Coronary artery (tissue), 2 donors: Measurements from ENCODE around the gene BSG.

Source experiments
- DNase-seq: peaks from one replicate; pipeline ENCODE4 v3.0.0-alpha.2; 2017; ENCODE audit warnings: low spot score
- H3K27ac ChIP-seq, 2 donors: fragments of 200-600 bp; sonication (generic); one replicate each; pipeline ENCODE4 v1.5.1; 2016 to 2019
- H3K4me3 ChIP-seq: fragments of 200-600 bp; sonication (generic); 2 replicates; pipeline ENCODE4 v1.5.1; 2016; ENCODE audit warnings: mild to moderate bottlenecking, moderate library complexity
- CTCF ChIP-seq: fragments of 200-600 bp; sonication (generic); IDR thresholded peaks from one replicate; pipeline ENCODE4 v1.5.1; 2019; ENCODE audit warnings: antibody characterized with exemption

BSG gene

GRCh38 chr19:541699-542098 lies 30.7 kb upstream of the BSG start:
- Histone ChIP-seq H3K4me3 (no peak overlapping the region), H3K27ac (no peak overlapping the region)
- no peak for TF ChIP-seq CTCF
- no peak for DNase-seq

GRCh38 chr19:542173-542866 lies 30.1 kb upstream of the BSG start:
- no peak overlapping the region for H3K4me3 ChIP-seq
- no peak for TF ChIP-seq CTCF
- DNase-seq, result no peak
- no peak overlapping the region for H3K27ac ChIP-seq

- Histone ChIP-seq H3K27ac (no peak within 1 kb of the TSS), H3K4me3 (no peak within 1 kb of the TSS)
- DNase-seq, result no peak
- TF ChIP-seq CTCF, result no peak
These were observed 28.3 kb upstream of the BSG start, which contains the start of gene GZMM for GRCh38 chr19:543910-544608. GZMM (plus strand) TSS chr19:544053; CDS start chr19:544072, 19 bp downstream.

- Histone ChIP-seq H3K27ac (no peak overlapping the region), H3K4me3 (no peak overlapping the region)
- DNase-seq, result no peak
- TF ChIP-seq CTCF, result no peak
These were observed 25.3 kb upstream of the BSG start for GRCh38 chr19:547117-547516.

GRCh38 chr19:547836-548720 lies 24.3 kb upstream of the BSG start:
- TF ChIP-seq CTCF, result no peak
- no peak for DNase-seq
- Histone ChIP-seq H3K4me3 (no peak overlapping the region), H3K27ac (no peak overlapping the region)

- TF ChIP-seq CTCF, result no peak
- H3K27ac ChIP-seq, result no peak overlapping the region
- no peak overlapping the region for H3K4me3 ChIP-seq
- DNase-seq, result no peak
These were observed 23.2 kb upstream of the BSG start for GRCh38 chr19:548886-549830.
